GM21381 (cell line): ENCODE data around the gene LCK.

Experiments
- ATAC-seq: cut with Tn5 transposase; IDR thresholded peaks from one replicate; pipeline ENCODE4 v1.9.1; 2021; ENCODE audit warnings: mild to moderate bottlenecking, moderate library complexity; ENCODE audit not compliant: unreplicated experiment

LCK gene

GRCh38 chr1:32250893-32251716 lies at the start of gene LCK:
Gene LCK (plus strand): TSS chr1:32251265. CDS start chr1:32274330, 23,065 bp downstream.
- ATAC-seq, result no peak

- ATAC-seq, result no peak
Observed at GRCh38 chr1:32204943-32205361, 46.1 kb upstream of the LCK start.

GRCh38 chr1:32205401-32206370 lies 45.4 kb upstream of the LCK start, which contains the start of gene IQCC:
Gene IQCC (plus strand): TSS chr1:32205671. CDS start chr1:32205682, 11 bp downstream.
- ATAC-seq, result no peak

GRCh38 chr1:32208469-32208868 lies 42.6 kb upstream of the LCK start:
- ATAC-seq, result no peak

- ATAC-seq, result no peak
Observed at GRCh38 chr1:32208891-32209328, 42.2 kb upstream of the LCK start, which contains the start of gene DCDC2B. Gene DCDC2B (plus strand): TSS chr1:32209089. CDS start chr1:32209094, 5 bp downstream.

GRCh38 chr1:32215629-32216480 lies 35.2 kb upstream of the LCK start:
- no peak for ATAC-seq

GRCh38 chr1:32216566-32216965 lies 34.5 kb upstream of the LCK start:
- no peak for ATAC-seq

GRCh38 chr1:32219022-32219421 lies 32.0 kb upstream of the LCK start:
- no peak for ATAC-seq

- ATAC-seq, result no peak
Observed at GRCh38 chr1:32220746-32221580, 30.1 kb upstream of the LCK start.

- no peak for ATAC-seq
Observed at GRCh38 chr1:32221581-32221979, 29.5 kb upstream of the LCK start.

GRCh38 chr1:32221980-32222755 lies 28.9 kb upstream of the LCK start, which contains the start of the genes EIF3I and TMEM234:
Gene EIF3I (plus strand): TSS chr1:32222407. CDS start chr1:32222442, 35 bp downstream.
Gene TMEM234 (minus strand): TSS chr1:32222353. CDS start chr1:32222322, 31 bp downstream.
- peak; percentile 93 for ATAC-seq

GRCh38 chr1:32223683-32224082 lies 27.4 kb upstream of the LCK start:
- ATAC-seq, result no peak

GRCh38 chr1:32224285-32224684 lies 26.8 kb upstream of the LCK start:
- no peak for ATAC-seq

GRCh38 chr1:32228771-32229170 lies 22.3 kb upstream of the LCK start:
- ATAC-seq, result no peak

GRCh38 chr1:32231843-32232432 lies 19.1 kb upstream of the LCK start:
- no peak for ATAC-seq

- no peak for ATAC-seq
Observed at GRCh38 chr1:32232558-32233304, 18.3 kb upstream of the LCK start.

GRCh38 chr1:32234792-32235191 lies 16.3 kb upstream of the LCK start:
- no peak for ATAC-seq
